Measurements from ENCODE around the gene ABCA13.

The ABCA13 gene

GRCh38 chr7:48274662-48275061, 103.4 kb downstream of the ABCA13 start:
- TF ChIP-seq MYC (IDR thresholded peaks at IDR 0.05; ENCODE audit: low read depth, low read length) (no peak), POLR2A (IDR thresholded peaks at IDR 0.05; ENCODE audit: extremely low read depth, insufficient read length) (no peak), MAX (IDR thresholded peaks at IDR 0.05; ENCODE audit: low read depth, low read length) (no peak), CTCF (IDR thresholded peaks at IDR 0.05; ENCODE audit: low read depth, low read length) (no peak)
- no peak overlapping the region for H3K4me3 ChIP-seq (ENCODE audit: low read depth, low read length)
- no peak for DNase-seq (ENCODE audit: low read depth)

GRCh38 chr7:48279420-48279819, 108.2 kb downstream of the ABCA13 start:
- TF ChIP-seq POLR2A (IDR thresholded peaks at IDR 0.05; ENCODE audit: extremely low read depth, insufficient read length) = no peak
- TF ChIP-seq MYC (IDR thresholded peaks at IDR 0.05; ENCODE audit: low read depth, low read length) = no peak
- no peak for TF ChIP-seq MAX (IDR thresholded peaks at IDR 0.05; ENCODE audit: low read depth, low read length)
- TF ChIP-seq CTCF (IDR thresholded peaks at IDR 0.05; ENCODE audit: low read depth, low read length) = no peak

GRCh38 chr7:48280100-48280499, 108.8 kb downstream of the ABCA13 start:
- no peak overlapping the region for H3K4me3 ChIP-seq (ENCODE audit: low read depth, low read length)
- DNase-seq (ENCODE audit: low read depth) = no peak
- TF ChIP-seq MAX (IDR thresholded peaks at IDR 0.05; ENCODE audit: low read depth, low read length) (no peak), MYC (IDR thresholded peaks at IDR 0.05; ENCODE audit: low read depth, low read length) (no peak), CTCF (IDR thresholded peaks at IDR 0.05; ENCODE audit: low read depth, low read length) (no peak), POLR2A (IDR thresholded peaks at IDR 0.05; ENCODE audit: extremely low read depth, insufficient read length) (no peak)

More at GRCh38 chr7:48279420-48279819, 108.2 kb downstream of the ABCA13 start:
- no peak overlapping the region for H3K4me3 ChIP-seq (ENCODE audit: low read depth, low read length)
- no peak for DNase-seq (ENCODE audit: low read depth)

- no peak for DNase-seq (ENCODE audit: low read depth)
- no peak for TF ChIP-seq POLR2A (IDR thresholded peaks at IDR 0.05; ENCODE audit: extremely low read depth, insufficient read length)
- TF ChIP-seq MYC (IDR thresholded peaks at IDR 0.05; ENCODE audit: low read depth, low read length) = no peak
- no peak for TF ChIP-seq CTCF (IDR thresholded peaks at IDR 0.05; ENCODE audit: low read depth, low read length)
- no peak for TF ChIP-seq MAX (IDR thresholded peaks at IDR 0.05; ENCODE audit: low read depth, low read length)
- no peak overlapping the region for H3K4me3 ChIP-seq (ENCODE audit: low read depth, low read length)
Measured at GRCh38 chr7:48285373-48285772, 114.1 kb downstream of the ABCA13 start.

GRCh38 chr7:48286836-48287235, 115.6 kb downstream of the ABCA13 start:
- no peak for DNase-seq (ENCODE audit: low read depth)
- H3K4me3 ChIP-seq (ENCODE audit: low read depth, low read length) = no peak overlapping the region
- TF ChIP-seq MYC (IDR thresholded peaks at IDR 0.05; ENCODE audit: low read depth, low read length) (no peak), MAX (IDR thresholded peaks at IDR 0.05; ENCODE audit: low read depth, low read length) (no peak), CTCF (IDR thresholded peaks at IDR 0.05; ENCODE audit: low read depth, low read length) (no peak), POLR2A (IDR thresholded peaks at IDR 0.05; ENCODE audit: extremely low read depth, insufficient read length) (no peak)

- TF ChIP-seq MYC (IDR thresholded peaks at IDR 0.05; ENCODE audit: low read depth, low read length) = no peak
- TF ChIP-seq POLR2A (IDR thresholded peaks at IDR 0.05; ENCODE audit: extremely low read depth, insufficient read length) = no peak
- no peak for TF ChIP-seq MAX (IDR thresholded peaks at IDR 0.05; ENCODE audit: low read depth, low read length)
- no peak for TF ChIP-seq CTCF (IDR thresholded peaks at IDR 0.05; ENCODE audit: low read depth, low read length)
- DNase-seq (ENCODE audit: low read depth) = no peak
- H3K4me3 ChIP-seq (ENCODE audit: low read depth, low read length) = no peak overlapping the region
Measured at GRCh38 chr7:48289656-48290055, 118.4 kb downstream of the ABCA13 start.

Data from NB4 (cell line).